IPS-18a (cell line): Measurements from ENCODE around the gene ZNF503.

ENCODE experiments used
- H3K27ac ChIP-seq: one replicate; pipeline ENCODE4 v1.5.1; 2013; ENCODE audit warnings: low read length
- H3K27me3 ChIP-seq: one replicate; pipeline ENCODE4 v1.6.1; 2013; ENCODE audit warnings: mild to moderate bottlenecking, low read length; ENCODE audit not compliant: control insufficient read depth, insufficient read depth
- H3K36me3 ChIP-seq: one replicate; pipeline ENCODE4 v1.6.1; 2013; ENCODE audit warnings: low read depth, low read length; ENCODE audit not compliant: control insufficient read depth
- H3K4me1 ChIP-seq: one replicate; pipeline ENCODE4 v1.6.1; 2013; ENCODE audit warnings: low read depth, low read length; ENCODE audit not compliant: control insufficient read depth
- H3K4me3 ChIP-seq: one replicate; pipeline ENCODE4 v1.5.1; 2013; ENCODE audit warnings: low read length
- H3K9ac ChIP-seq: one replicate; pipeline ENCODE4 v1.6.1; 2013; ENCODE audit warnings: mild to moderate bottlenecking, low read length, moderate library complexity
- H3K9me3 ChIP-seq: one replicate; pipeline ENCODE4 v1.6.1; 2013; ENCODE audit warnings: low read depth, low read length; ENCODE audit not compliant: control insufficient read depth

The ZNF503 gene, protein sequence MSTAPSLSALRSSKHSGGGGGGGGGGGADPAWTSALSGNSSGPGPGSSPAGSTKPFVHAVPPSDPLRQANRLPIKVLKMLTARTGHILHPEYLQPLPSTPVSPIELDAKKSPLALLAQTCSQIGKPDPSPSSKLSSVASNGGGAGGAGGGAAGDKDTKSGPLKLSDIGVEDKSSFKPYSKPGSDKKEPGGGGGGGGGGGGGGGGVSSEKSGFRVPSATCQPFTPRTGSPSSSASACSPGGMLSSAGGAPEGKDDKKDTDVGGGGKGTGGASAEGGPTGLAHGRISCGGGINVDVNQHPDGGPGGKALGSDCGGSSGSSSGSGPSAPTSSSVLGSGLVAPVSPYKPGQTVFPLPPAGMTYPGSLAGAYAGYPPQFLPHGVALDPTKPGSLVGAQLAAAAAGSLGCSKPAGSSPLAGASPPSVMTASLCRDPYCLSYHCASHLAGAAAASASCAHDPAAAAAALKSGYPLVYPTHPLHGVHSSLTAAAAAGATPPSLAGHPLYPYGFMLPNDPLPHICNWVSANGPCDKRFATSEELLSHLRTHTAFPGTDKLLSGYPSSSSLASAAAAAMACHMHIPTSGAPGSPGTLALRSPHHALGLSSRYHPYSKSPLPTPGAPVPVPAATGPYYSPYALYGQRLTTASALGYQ

DNA sequence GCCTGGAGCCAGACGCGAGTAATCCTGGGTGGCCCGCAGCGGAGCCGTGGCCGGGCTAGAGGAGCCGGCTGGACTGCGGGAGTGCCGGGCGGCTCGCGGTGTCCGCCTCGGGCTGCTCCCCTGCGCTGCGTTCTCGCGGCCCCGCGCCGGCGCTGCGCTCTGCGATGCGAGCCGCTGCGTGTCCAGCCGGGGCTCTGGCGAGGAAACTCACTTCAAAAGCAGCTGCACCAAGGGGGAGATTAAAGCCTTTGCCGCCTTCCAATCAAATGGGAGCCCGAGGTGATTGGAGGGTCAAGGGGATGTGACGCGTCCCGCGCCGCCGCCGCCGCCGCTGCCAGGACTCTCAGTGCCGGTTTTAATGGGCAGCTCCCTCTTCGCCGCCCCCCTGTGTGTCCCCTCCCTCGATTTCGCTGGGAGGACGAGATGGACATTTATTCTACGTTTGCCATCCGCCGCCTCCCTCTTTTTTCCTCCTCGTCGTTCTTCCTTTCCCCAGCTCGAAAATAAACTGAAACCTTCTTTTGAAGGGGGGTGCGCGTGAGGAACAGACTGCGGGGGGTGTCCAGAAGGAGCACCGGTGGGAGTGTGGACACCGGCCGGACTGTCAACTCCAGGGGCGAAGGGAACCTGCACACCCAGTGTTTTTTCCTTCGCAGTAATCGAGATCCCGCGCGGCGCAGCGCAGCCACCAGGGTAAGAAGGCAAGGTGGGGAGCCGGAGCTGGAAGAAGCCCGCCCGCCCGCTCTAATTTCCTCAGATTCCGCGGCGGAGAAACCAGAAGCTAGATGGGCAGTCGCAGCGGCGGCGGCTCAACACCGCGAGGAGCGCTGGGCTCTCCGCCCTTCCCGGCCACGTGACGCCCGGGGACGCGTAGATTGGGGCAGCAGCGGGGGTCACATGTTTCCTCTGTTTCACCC is at the start of gene ZNF503:
ZNF503 (minus strand) TSS at position 196 of the 917 bp plus-strand sequence. CDS start 345 bp downstream, outside the sequence.
- peaks cover 37% of the 10 kb centered on the region for H3K4me1 ChIP-seq
- no peak within 1 kb of the TSS for H3K27ac ChIP-seq
- H3K4me3 ChIP-seq: peak within 1 kb of the TSS; percentile 77
- H3K36me3 ChIP-seq: no peaks in the 10 kb centered on the region
- H3K9ac ChIP-seq: peak within 1 kb of the TSS; percentile 39
- peaks cover 2% of the 10 kb centered on the region for H3K9me3 ChIP-seq
- peaks cover 99% of the 10 kb centered on the region for H3K27me3 ChIP-seq

DNA sequence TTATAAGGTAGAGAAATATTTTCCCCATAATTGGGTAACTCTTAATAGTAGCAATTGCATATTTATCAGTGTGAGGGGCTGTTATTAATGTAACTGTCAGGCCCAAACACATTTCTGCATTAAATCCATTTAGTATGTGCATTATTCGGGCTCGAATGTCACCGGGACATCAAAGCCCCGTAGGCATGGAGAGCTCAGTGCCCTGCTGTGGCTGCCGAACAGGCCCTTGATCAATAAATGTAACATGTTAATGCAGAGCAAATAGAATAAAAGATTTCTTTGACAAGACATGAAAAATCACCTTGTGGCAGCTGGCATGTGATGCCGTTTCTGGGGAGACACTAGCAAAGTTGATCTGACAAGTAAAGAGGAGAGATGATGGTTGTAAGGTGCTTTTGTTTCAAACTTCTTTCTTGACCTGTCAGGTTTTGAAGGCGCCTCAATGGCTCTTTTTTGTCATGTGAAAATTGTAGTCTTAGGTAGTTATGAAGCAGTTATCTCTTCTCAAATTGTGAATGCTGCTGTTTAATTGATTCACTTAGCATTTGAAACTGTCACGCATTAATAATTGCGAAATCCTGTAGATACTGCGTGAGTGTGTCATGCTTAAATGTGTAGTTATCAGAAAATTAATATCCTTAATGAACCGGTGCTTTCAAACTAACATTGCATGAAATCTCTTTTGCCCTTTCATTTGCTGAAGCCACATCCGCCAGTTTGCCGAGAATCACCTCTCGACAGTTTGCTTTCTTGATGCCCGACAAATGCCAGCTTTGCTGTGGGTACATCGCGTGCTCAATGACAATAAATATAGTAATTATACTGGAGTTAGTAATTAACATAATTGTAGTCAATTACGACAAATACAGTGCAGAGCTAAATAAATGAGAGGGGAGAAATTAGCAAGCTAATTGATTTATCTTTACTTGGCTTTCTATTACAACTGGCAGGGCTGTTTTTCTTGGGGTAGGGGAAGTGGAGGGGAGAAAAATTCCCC is 49.4 kb upstream of the ZNF503 start:
- Histone ChIP-seq H3K4me1 (peaks cover 28% of the 10 kb centered on the region), H3K27me3 (peaks cover 59% of the 10 kb centered on the region), H3K9me3 (no peaks in the 10 kb centered on the region), H3K36me3 (no peaks in the 10 kb centered on the region), H3K9ac (no peak overlapping the region), H3K4me3 (peak overlapping the region; percentile 43), H3K27ac (no peak overlapping the region)

DNA sequence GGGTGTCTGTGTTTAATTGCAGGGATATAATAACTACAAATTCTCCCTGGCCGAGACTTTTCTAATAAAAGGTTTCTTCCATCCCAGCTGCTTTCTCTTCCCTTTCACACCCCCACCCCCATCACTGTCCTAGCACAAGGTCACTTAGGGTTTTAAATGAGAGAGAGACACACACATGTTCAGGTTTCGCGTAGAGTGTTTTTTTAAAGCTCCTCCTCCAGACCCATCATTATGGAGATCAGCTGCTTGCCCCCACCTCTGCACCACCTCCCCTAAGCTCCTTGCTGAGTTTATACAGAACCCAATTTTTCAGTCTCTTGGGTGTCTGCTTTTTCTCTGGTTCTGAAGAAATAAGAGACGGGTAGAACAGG is 48.5 kb upstream of the ZNF503 start:
- Histone ChIP-seq H3K4me3 (peak overlapping the region; percentile 43), H3K9me3 (no peaks in the 10 kb centered on the region), H3K4me1 (peaks cover 28% of the 10 kb centered on the region), H3K27me3 (peaks cover 59% of the 10 kb centered on the region), H3K27ac (no peak overlapping the region), H3K36me3 (no peaks in the 10 kb centered on the region), H3K9ac (no peak overlapping the region)

DNA sequence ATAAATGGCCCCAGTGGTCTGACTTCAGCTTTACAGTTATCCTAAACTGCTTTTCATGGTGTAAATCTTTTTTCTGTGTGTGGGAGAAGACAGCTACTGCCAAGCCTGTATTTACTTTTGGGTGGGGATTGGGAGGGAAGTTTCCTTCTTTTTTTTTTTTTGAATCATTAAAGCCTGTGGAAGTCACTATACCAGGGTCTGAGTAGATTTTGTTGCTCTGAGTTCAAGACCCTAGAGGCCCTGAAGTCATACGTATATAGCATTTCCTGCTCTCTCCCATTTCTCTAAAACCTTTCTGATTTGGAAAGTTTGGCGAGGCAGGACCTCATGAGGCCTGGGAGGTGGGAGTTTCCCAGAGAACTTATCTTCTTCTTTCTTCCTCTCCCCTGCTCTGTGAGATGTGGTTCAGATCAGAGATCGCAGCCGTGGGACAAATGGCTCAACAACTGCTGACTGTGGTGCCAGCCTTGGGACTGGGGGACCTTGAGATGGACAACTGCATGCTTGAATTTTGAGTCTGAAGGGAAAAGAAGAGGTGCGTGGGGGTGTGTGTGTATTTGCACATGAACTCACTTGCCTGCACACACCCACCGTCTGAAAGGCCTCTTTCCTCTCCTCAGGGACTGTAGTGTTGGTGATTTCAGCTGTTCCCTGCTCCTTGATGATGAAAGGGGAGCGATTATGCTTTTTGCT is 48.0 kb upstream of the ZNF503 start:
- peak overlapping the region; percentile 43 for H3K4me3 ChIP-seq
- H3K9ac ChIP-seq: no peak overlapping the region
- H3K27me3 ChIP-seq: peaks cover 56% of the 10 kb centered on the region
- no peaks in the 10 kb centered on the region for H3K36me3 ChIP-seq
- no peak overlapping the region for H3K27ac ChIP-seq
- no peaks in the 10 kb centered on the region for H3K9me3 ChIP-seq
- peaks cover 28% of the 10 kb centered on the region for H3K4me1 ChIP-seq

DNA sequence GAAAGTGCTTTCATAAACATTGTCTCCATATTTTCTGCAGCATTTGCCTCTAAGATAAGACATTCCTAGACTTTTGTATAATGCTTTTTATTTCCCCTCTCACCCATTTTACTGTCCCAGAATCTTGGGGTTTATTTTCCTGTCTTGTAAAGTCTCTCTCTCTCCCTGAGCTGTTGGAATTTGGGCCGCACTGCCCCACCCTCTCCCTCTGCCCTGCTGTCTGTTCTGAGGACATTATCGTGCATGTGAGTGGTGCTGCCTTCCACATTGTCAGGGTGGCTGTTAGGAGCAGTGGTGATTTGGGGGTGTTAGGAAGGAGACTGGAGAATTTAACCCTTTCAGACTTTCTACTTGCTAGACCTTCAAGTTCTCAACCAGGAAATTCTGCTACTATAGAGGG is 46.6 kb upstream of the ZNF503 start:
- Histone ChIP-seq H3K4me3 (no peak overlapping the region), H3K4me1 (peaks cover 28% of the 10 kb centered on the region), H3K9ac (no peak overlapping the region), H3K36me3 (no peaks in the 10 kb centered on the region), H3K9me3 (no peaks in the 10 kb centered on the region), H3K27me3 (peaks cover 42% of the 10 kb centered on the region), H3K27ac (no peak overlapping the region)

DNA sequence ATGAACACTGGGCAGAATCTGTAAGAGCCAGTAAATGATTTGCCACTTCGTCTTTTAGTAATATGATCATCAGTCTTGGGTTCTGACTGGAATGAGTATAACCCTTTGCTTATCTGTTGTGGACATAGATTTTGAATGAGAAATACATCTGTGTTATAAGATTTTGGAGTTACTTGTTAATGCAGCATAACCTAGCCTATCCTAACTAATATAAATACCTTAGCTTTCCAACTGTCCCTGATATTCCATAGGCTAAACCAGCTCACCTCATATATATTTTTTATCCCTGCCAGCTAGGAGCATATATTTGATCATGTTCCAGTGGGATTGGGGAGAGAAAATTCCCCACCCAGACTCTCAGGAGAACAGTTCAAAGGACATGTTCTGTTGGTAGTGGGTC is 44.9 kb upstream of the ZNF503 start:
- no peak overlapping the region for H3K4me3 ChIP-seq
- H3K4me1 ChIP-seq: peaks cover 20% of the 10 kb centered on the region
- no peak overlapping the region for H3K9ac ChIP-seq
- no peaks in the 10 kb centered on the region for H3K36me3 ChIP-seq
- no peaks in the 10 kb centered on the region for H3K9me3 ChIP-seq
- H3K27ac ChIP-seq: no peak overlapping the region
- peaks cover 26% of the 10 kb centered on the region for H3K27me3 ChIP-seq

DNA sequence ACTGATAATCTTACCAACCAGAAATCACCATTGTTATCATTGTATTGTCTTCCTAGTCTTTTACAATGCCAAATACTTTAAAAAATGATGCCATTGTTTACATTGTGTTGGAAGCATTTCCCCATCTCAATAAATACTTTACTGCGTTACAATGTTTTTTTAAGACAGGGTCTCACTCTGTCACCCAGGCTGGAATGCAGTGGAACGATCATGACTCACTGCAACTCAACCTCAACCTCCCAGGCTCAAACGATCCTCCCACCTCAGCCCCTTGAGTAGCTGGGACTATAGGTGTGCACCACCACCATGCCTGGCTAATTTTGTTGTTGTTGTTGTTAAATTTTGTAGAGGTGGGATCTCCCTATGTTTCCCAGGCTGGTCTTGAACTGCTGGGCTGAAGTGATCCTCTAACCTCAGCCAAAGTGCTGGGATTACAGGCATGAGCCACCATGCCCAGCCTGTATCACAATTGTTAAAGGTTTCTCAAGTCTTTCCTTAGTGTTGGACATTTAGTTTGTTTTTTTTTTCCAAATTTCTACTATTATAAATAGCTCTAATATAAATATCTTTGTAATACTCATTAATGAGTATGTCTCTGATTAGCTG is 43.3 kb upstream of the ZNF503 start:
- peaks cover 4% of the 10 kb centered on the region for H3K4me1 ChIP-seq
- H3K27me3 ChIP-seq: peaks cover 10% of the 10 kb centered on the region
- no peak overlapping the region for H3K9ac ChIP-seq
- H3K36me3 ChIP-seq: no peaks in the 10 kb centered on the region
- H3K27ac ChIP-seq: no peak overlapping the region
- no peaks in the 10 kb centered on the region for H3K9me3 ChIP-seq
- H3K4me3 ChIP-seq: no peak overlapping the region

DNA sequence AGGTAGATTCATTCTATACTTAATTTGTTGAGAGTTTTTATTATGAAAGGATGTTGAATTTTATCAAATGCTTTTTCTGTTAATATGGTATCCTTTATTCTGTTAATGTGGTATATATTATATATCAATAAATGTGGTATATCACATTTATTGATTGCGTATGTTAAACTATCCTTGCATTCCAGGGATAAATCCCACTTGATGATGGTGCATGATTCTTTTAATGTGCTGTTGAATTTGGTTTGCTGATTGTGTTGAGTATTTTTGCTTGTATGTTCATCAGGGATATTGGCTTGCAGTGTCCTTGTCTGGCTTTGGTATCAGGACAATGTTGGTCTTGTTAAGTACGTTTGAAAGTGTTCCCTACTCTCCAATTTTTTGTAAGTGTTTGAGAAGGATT is 41.8 kb upstream of the ZNF503 start:
- peaks cover 7% of the 10 kb centered on the region for H3K27me3 ChIP-seq
- H3K4me3 ChIP-seq: no peak overlapping the region
- peaks cover 6% of the 10 kb centered on the region for H3K4me1 ChIP-seq
- H3K36me3 ChIP-seq: no peaks in the 10 kb centered on the region
- no peak overlapping the region for H3K9ac ChIP-seq
- H3K9me3 ChIP-seq: no peaks in the 10 kb centered on the region
- H3K27ac ChIP-seq: no peak overlapping the region

DNA sequence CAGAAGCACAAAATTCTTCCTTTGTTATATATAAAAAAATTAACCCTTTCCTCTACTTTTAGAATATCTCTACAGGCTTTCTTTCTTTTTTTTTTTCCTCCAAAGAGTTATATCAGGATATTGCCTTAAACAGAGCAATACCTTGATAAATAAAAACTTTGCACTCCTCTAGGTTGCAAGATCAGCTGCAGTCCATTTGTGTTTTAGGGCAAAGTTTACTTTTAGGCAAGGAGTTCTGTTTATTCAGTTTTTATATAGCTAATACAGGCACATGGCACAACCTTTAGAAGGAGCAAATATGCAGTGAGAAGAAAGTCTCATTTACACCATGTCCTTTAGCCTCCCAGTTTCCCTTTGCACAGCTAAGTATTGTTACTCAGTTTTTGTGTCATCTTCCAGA is 40.1 kb upstream of the ZNF503 start:
- no peak overlapping the region for H3K4me3 ChIP-seq
- peaks cover 6% of the 10 kb centered on the region for H3K4me1 ChIP-seq
- no peak overlapping the region for H3K27ac ChIP-seq
- no peaks in the 10 kb centered on the region for H3K36me3 ChIP-seq
- peaks cover 23% of the 10 kb centered on the region for H3K27me3 ChIP-seq
- no peak overlapping the region for H3K9ac ChIP-seq
- no peaks in the 10 kb centered on the region for H3K9me3 ChIP-seq

DNA sequence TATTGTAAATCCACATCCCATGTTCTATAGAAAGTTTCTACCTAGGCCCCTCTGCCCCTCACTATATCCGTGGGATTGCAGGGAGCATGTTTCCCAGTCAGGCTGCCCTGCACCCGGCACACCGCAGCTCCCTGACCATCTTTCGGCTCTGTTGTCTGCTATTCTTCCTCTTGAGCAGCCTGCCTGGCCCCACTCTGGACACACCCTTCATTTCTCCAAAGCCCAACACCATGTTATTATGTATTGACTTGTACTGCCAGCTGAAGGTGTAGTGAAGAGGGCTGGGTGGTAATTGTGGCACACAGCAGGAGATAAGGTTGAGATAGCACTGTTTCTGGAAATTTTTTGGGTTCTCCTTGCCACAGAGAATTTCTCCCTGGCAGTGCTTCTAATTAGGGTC is 39.6 kb upstream of the ZNF503 start:
- Histone ChIP-seq H3K4me1 (peaks cover 6% of the 10 kb centered on the region), H3K9ac (no peak overlapping the region), H3K36me3 (no peaks in the 10 kb centered on the region), H3K4me3 (no peak overlapping the region), H3K27me3 (peaks cover 25% of the 10 kb centered on the region), H3K27ac (no peak overlapping the region), H3K9me3 (no peaks in the 10 kb centered on the region)
